K562 (cell line): Measurements from ENCODE around the gene UBXN1. TPM values are rescaled to one million over a fixed set of nuclear protein-coding genes. Genes with fewer than 3 reads are reported as not detected.

Source experiments
- ATF7 ChIP-seq: fragments of 450-650 bp; IDR thresholded peaks from 2 replicates; pipeline ENCODE4 v1.7.1; 2014; ENCODE audit warnings: mild to moderate bottlenecking, moderate library complexity
- BCL6 ChIP-seq: fragments of 250-450 bp; sonication (Bioruptor Pico); IDR thresholded peaks from 2 replicates; pipeline ENCODE4 v1.4.0; 2020
- BRCA1 ChIP-seq, 2 experiments: fragments of 450-650 bp in 1 of 2; sonication (generic) in 1 of 2; formaldehyde crosslinking in 1 of 2; IDR thresholded peaks; 2 replicates each; pipeline versions ENCODE4 v1.5.0 to v1.6.1; 2017 to 2020; ENCODE audit warnings: mild to moderate bottlenecking in 1 of 2, missing genetic modification reagents in 1 of 2
- ETS2 ChIP-seq: IDR thresholded peaks from 2 replicates; pipeline ENCODE4 v1.6.1; 2016; ENCODE audit warnings: borderline replicate concordance, missing genetic modification characterization, mild to moderate bottlenecking, moderate library complexity, missing compliant biosample characterization; ENCODE audit not compliant: poor library complexity, severe bottlenecking
- FOXK2 ChIP-seq, 2 experiments: fragments of 450-650 bp; IDR thresholded peaks in 1 of 2; conservative IDR thresholded peaks in 1 of 2; 2 replicates each; pipeline ENCODE4 v1.6.1; 2016; ENCODE audit warnings: low read depth in 2 of 2, mild to moderate bottlenecking in 1 of 2
- KDM2B ChIP-seq: fragments of 250-450 bp; sonication (Bioruptor Pico); IDR thresholded peaks from 2 replicates; pipeline ENCODE4 v1.8.0; 2021; ENCODE audit warnings: mild to moderate bottlenecking, moderate library complexity
- MBD2 ChIP-seq: sonication (generic); IDR thresholded peaks from 2 replicates; pipeline ENCODE4 v1.6.1; 2016; ENCODE audit warnings: low read depth, borderline replicate concordance
- MYBL2 ChIP-seq, 2 experiments: fragments of 450-650 bp in 1 of 2; sonication (generic) in 1 of 2; formaldehyde crosslinking in 1 of 2; IDR thresholded peaks; 2 replicates each; pipeline versions ENCODE4 v1.6.1 to v1.8.1; 2017 to 2022; ENCODE audit warnings: borderline replicate concordance in 1 of 2, inconsistent platforms in 1 of 2, low read depth in 1 of 2, mild to moderate bottlenecking in 1 of 2, missing genetic modification reagents in 1 of 2, moderate library complexity in 1 of 2
- POLR3G ChIP-seq: IDR thresholded peaks from 2 replicates; pipeline ENCODE4 v1.6.1; 2011; ENCODE audit not compliant: insufficient read length, insufficient replicate concordance; ENCODE audit errors: extremely low read depth
- SMARCE1 ChIP-seq: fragments of 450-650 bp; IDR thresholded peaks from 2 replicates; pipeline ENCODE4 v1.7.1; 2016; ENCODE audit warnings: mild to moderate bottlenecking
- SNIP1 ChIP-seq: fragments of 450-650 bp; IDR thresholded peaks from 2 replicates; pipeline ENCODE4 v1.7.1; 2017; ENCODE audit warnings: low read depth, mild to moderate bottlenecking
- TBL1XR1 ChIP-seq, 2 experiments: IDR thresholded peaks; 2 replicates each; pipeline ENCODE4 v1.6.1; 2012; ENCODE audit warnings: improper control_type of control experiment in 2 of 2, low read length in 2 of 2, mild to moderate bottlenecking in 1 of 2
- ZFP1 ChIP-seq: fragments of 450-650 bp; formaldehyde crosslinking; IDR thresholded peaks from 2 replicates; pipeline ENCODE4 v1.4.0; 2020; ENCODE audit warnings: mild to moderate bottlenecking, mixed read lengths
- ZNF253 ChIP-seq: fragments of 250-450 bp; sonication (Bioruptor Pico); conservative IDR thresholded peaks from 2 replicates; pipeline ENCODE4 v1.6.1; 2021; ENCODE audit warnings: mild to moderate bottlenecking
- ZNF282 ChIP-seq: sonication (generic); formaldehyde crosslinking; IDR thresholded peaks from 2 replicates; pipeline ENCODE4 v1.8.1; 2023; ENCODE audit warnings: missing genetic modification reagents
- ZNF408 ChIP-seq: fragments of 250-450 bp; sonication (Bioruptor Pico); IDR thresholded peaks from 2 replicates; pipeline ENCODE4 v1.4.0; 2020; ENCODE audit warnings: low read depth, mild to moderate bottlenecking, moderate library complexity
- ZNF766 ChIP-seq: fragments of 200-800 bp; sonication (Bioruptor generic); conservative IDR thresholded peaks from 2 replicates; pipeline ENCODE4 v1.6.1; 2016; ENCODE audit warnings: missing genetic modification characterization, missing compliant biosample characterization
- ZSCAN29 ChIP-seq: fragments of 450-650 bp; IDR thresholded peaks from 2 replicates; pipeline ENCODE4 v1.6.1; 2017
- polyA plus RNA-seq, 8 experiments: library from polyadenylated mRNA; depleted of rRNA in 4 of 8; stranded (reverse) in 5 of 8; unstranded in 3 of 8; fragments of >200 nt; fragmentation: Nextera tagmentation in 2 of 8; fragmentation: Illumina TruSeq in 1 of 8; extraction: Ambion mirVana in 2 of 8; extraction: Trizol in 1 of 8; gene quantifications; 2 replicates each; pipeline versions ENCODE4 v1.2.1 to v1.2.3, GENCODE V29; 2011 to 2014; ENCODE audit warnings: inconsistent platforms in 1 of 8, missing spikeins in 1 of 8
- total RNA-seq, 7 experiments: library from RNA; depleted of rRNA in 6 of 7; stranded (reverse); fragments of >200 nt in 6 of 7; fragmentation: Illumina TruSeq in 2 of 7; extraction: Trizol in 2 of 7; gene quantifications; 2 replicates each; pipeline versions ENCODE4 v1.2.1 to v1.2.3, GENCODE V29; 2011 to 2021; ENCODE audit warnings: low replicate concordance in 1 of 7
- TF ChIP-seq, protein P1 (sequence below): sonication (generic); formaldehyde crosslinking; IDR thresholded peaks from 2 replicates; pipeline ENCODE4 v1.8.0; 2022; ENCODE audit warnings: missing genetic modification reagents, mild to moderate bottlenecking, borderline replicate concordance
- TF ChIP-seq, protein P2 (sequence below): fragments of 450-650 bp; formaldehyde crosslinking; IDR thresholded peaks from 2 replicates; pipeline ENCODE4 v1.4.0; 2022; ENCODE audit warnings: missing genetic modification characterization
- TF ChIP-seq, protein P3 (sequence below): sonication (generic); formaldehyde crosslinking; IDR thresholded peaks from 2 replicates; pipeline ENCODE4 v1.9.0; 2022; ENCODE audit warnings: mild to moderate bottlenecking, missing genetic modification reagents
- TF ChIP-seq, protein P4 (sequence below): fragments of 450-650 bp; IDR thresholded peaks from 2 replicates; pipeline ENCODE4 v1.6.1; 2017; ENCODE audit warnings: antibody characterized with exemption

UBXN1 gene
- total and polyA plus RNA-seq, 9 of the 15 experiments (the other 6 are each of a cell fraction or from before 2014, with no cell fraction given) = 4.8 to 263 (median 99.7) TPM

DNA sequence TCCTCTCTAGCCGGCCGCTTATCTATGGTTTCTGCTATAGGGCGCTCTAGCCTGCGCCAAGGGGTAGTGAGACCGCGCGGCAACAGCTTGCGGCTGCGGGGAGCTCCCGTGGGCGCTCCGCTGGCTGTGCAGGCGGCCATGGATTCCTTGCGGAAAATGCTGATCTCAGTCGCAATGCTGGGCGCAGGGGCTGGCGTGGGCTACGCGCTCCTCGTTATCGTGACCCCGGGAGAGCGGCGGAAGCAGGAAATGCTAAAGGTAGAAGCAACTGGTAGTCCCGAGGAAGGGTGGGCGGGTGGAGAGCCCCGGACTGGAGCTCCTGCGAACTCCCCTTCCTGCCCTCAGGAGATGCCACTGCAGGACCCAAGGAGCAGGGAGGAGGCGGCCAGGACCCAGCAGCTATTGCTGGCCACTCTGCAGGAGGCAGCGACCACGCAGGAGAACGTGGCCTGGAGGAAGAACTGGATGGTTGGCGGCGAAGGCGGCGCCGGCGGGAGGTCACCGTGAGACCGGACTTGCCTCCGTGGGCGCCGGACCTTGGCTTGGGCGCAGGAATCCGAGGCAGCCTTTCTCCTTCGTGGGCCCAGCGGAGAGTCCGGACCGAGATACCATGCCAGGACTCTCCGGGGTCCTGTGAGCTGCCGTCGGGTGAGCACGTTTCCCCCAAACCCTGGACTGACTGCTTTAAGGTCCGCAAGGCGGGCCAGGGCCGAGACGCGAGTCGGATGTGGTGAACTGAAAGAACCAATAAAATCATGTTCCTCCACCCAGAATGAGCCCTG is 7.1 kb downstream of the UBXN1 start, which contains the start of the genes LBHD1 and UQCC3 (continued):
- TF ChIP-seq, protein P1, sequence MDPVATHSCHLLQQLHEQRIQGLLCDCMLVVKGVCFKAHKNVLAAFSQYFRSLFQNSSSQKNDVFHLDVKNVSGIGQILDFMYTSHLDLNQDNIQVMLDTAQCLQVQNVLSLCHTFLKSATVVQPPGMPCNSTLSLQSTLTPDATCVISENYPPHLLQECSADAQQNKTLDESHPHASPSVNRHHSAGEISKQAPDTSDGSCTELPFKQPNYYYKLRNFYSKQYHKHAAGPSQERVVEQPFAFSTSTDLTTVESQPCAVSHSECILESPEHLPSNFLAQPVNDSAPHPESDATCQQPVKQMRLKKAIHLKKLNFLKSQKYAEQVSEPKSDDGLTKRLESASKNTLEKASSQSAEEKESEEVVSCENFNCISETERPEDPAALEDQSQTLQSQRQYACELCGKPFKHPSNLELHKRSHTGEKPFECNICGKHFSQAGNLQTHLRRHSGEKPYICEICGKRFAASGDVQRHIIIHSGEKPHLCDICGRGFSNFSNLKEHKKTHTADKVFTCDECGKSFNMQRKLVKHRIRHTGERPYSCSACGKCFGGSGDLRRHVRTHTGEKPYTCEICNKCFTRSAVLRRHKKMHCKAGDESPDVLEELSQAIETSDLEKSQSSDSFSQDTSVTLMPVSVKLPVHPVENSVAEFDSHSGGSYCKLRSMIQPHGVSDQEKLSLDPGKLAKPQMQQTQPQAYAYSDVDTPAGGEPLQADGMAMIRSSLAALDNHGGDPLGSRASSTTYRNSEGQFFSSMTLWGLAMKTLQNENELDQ (CRISPR knock-in tag) = no peak
- TF ChIP-seq ATF7 = no peak
- no peak for TF ChIP-seq ZNF253 (CRISPR knock-in tag)
- TF ChIP-seq, protein P2, sequence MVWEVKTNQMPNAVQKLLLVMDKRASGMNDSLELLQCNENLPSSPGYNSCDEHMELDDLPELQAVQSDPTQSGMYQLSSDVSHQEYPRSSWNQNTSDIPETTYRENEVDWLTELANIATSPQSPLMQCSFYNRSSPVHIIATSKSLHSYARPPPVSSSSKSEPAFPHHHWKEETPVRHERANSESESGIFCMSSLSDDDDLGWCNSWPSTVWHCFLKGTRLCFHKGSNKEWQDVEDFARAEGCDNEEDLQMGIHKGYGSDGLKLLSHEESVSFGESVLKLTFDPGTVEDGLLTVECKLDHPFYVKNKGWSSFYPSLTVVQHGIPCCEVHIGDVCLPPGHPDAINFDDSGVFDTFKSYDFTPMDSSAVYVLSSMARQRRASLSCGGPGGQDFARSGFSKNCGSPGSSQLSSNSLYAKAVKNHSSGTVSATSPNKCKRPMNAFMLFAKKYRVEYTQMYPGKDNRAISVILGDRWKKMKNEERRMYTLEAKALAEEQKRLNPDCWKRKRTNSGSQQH (CRISPR knock-in tag) = no peak
- no peak for TF ChIP-seq ETS2 (tag)
- TF ChIP-seq SNIP1 = peak; percentile 97
- peak; percentile 10 to 27; a peak in 2 of 4 replicates for TF ChIP-seq FOXK2 (conservative IDR thresholded peaks at IDR 0.05 in 1 of 2, IDR thresholded peaks at IDR 0.05 in 1 of 2; ENCODE audit: low read depth in 2 of 2)
- TF ChIP-seq ZSCAN29 = 0 out of 2 replicates have a peak, but pooled peaks have one; percentile 12
- TF ChIP-seq ZFP1 (CRISPR knock-in tag) = no peak
- TF ChIP-seq MYBL2 (IDR thresholded peaks at IDR 0.05; ENCODE audit: low read depth) = no peak
- TF ChIP-seq MYBL2 (CRISPR knock-in tag; IDR thresholded peaks at IDR 0.05; ENCODE audit: borderline replicate concordance) = no peak
- TF ChIP-seq BRCA1 (IDR thresholded peaks at IDR 0.05) = no peak
- TF ChIP-seq BRCA1 (CRISPR knock-in tag; IDR thresholded peaks at IDR 0.05) = no peak
- TF ChIP-seq, protein P3, sequence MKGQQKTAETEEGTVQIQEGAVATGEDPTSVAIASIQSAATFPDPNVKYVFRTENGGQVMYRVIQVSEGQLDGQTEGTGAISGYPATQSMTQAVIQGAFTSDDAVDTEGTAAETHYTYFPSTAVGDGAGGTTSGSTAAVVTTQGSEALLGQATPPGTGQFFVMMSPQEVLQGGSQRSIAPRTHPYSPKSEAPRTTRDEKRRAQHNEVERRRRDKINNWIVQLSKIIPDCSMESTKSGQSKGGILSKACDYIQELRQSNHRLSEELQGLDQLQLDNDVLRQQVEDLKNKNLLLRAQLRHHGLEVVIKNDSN (CRISPR knock-in tag) = peak; percentile 49
- no peak for TF ChIP-seq ZNF282 (CRISPR knock-in tag)
- 0 out of 2 replicates have a peak, but pooled peaks have one; percentile 9 for TF ChIP-seq SMARCE1
- TF ChIP-seq KDM2B (CRISPR knock-in tag) = no peak
- TF ChIP-seq BCL6 = no peak
- TF ChIP-seq ZNF408 = no peak
- TF ChIP-seq, protein P4, sequence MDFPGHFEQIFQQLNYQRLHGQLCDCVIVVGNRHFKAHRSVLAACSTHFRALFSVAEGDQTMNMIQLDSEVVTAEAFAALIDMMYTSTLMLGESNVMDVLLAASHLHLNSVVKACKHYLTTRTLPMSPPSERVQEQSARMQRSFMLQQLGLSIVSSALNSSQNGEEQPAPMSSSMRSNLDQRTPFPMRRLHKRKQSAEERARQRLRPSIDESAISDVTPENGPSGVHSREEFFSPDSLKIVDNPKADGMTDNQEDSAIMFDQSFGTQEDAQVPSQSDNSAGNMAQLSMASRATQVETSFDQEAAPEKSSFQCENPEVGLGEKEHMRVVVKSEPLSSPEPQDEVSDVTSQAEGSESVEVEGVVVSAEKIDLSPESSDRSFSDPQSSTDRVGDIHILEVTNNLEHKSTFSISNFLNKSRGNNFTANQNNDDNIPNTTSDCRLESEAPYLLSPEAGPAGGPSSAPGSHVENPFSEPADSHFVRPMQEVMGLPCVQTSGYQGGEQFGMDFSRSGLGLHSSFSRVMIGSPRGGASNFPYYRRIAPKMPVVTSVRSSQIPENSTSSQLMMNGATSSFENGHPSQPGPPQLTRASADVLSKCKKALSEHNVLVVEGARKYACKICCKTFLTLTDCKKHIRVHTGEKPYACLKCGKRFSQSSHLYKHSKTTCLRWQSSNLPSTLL = peak; percentile 79
- no peak for TF ChIP-seq POLR3G
- peak; percentile 77; the same call in 1 of the 2 replicates for TF ChIP-seq MBD2
- TF ChIP-seq ZNF766 (CRISPR knock-in tag) = no peak; the same call in 1 of the 2 replicates
- no peak for TF ChIP-seq TBL1XR1 (IDR thresholded peaks at IDR 0.05; ENCODE audit: low read length in 2 of 2)
